Measurements from ENCODE around the gene SLC15A1.

GRCh38 chr13:98730441-98730840 is 22.0 kb downstream of the SLC15A1 start:
- TF ChIP-seq, protein P1, sequence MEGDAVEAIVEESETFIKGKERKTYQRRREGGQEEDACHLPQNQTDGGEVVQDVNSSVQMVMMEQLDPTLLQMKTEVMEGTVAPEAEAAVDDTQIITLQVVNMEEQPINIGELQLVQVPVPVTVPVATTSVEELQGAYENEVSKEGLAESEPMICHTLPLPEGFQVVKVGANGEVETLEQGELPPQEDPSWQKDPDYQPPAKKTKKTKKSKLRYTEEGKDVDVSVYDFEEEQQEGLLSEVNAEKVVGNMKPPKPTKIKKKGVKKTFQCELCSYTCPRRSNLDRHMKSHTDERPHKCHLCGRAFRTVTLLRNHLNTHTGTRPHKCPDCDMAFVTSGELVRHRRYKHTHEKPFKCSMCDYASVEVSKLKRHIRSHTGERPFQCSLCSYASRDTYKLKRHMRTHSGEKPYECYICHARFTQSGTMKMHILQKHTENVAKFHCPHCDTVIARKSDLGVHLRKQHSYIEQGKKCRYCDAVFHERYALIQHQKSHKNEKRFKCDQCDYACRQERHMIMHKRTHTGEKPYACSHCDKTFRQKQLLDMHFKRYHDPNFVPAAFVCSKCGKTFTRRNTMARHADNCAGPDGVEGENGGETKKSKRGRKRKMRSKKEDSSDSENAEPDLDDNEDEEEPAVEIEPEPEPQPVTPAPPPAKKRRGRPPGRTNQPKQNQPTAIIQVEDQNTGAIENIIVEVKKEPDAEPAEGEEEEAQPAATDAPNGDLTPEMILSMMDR (IDR thresholded peaks at IDR 0.05; ENCODE audit: poor library complexity, severe bottlenecking), result no peak
- no peak for TF ChIP-seq EZH2 (IDR thresholded peaks at IDR 0.05; ENCODE audit: borderline replicate concordance, insufficient read depth, low read length, poor library complexity, severe bottlenecking)
- no peak for TF ChIP-seq REST (IDR thresholded peaks at IDR 0.05; ENCODE audit: borderline replicate concordance)
- no peak for TF ChIP-seq MXI1 (conservative IDR thresholded peaks at IDR 0.05; ENCODE audit: poor library complexity, severe bottlenecking)
- TF ChIP-seq SMC3 (conservative IDR thresholded peaks at IDR 0.05; ENCODE audit: poor library complexity), result no peak
- TF ChIP-seq EP300 (conservative IDR thresholded peaks at IDR 0.05; ENCODE audit: poor library complexity, severe bottlenecking), result no peak
- no peak for TF ChIP-seq RAD21 (conservative IDR thresholded peaks at IDR 0.05)
- TF ChIP-seq TAF1 (IDR thresholded peaks at IDR 0.05; ENCODE audit: low read depth), result no peak
- TF ChIP-seq POLR2AphosphoS5 (IDR thresholded peaks at IDR 0.05), result no peak

Data from neural cell (in vitro differentiated cells).